ENCODE results near the gene POU2AF3.

DNA sequence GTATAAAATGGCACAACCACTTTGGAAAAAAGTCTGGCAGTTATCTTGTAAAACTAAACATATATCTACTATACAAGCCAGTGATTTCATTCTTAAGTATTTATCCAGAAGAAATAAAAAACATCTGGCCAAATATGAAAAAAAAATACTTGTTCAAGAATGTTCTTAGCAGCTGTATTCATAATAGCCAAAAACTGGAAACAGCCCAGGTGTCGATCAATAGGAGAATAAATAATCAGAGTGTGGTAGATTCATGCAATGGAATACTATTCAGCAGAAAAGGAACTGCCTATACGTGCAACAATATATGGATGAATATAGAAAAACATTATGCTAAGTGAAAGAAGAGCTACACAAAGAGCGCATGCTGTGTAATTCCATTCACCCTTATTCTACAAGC is 44.0 kb downstream of the POU2AF3 start:
- TF ChIP-seq POLR2AphosphoS5 (IDR thresholded peaks at IDR 0.05; ENCODE audit: low read depth, low read length) (no peak), EZH2phosphoT487 (IDR thresholded peaks at IDR 0.05; ENCODE audit: borderline replicate concordance, low read depth) (no peak), RCOR1 (IDR thresholded peaks at IDR 0.05; ENCODE audit: low read length) (no peak), YY1 (IDR thresholded peaks at IDR 0.05; ENCODE audit: low read depth) (no peak), SMC3 (IDR thresholded peaks at IDR 0.05; ENCODE audit: low read depth, low read length) (no peak), EP300 (IDR thresholded peaks at IDR 0.05; ENCODE audit: borderline replicate concordance in 1 of 2, low read depth in 1 of 2, low read length in 1 of 2) (no peak), TAF1 (IDR thresholded peaks at IDR 0.05; ENCODE audit: borderline replicate concordance, low read depth, low read length) (no peak), JUND (IDR thresholded peaks at IDR 0.05) (no peak), TEAD4 (IDR thresholded peaks at IDR 0.05; ENCODE audit: borderline replicate concordance, insufficient read depth) (no peak)
- TF ChIP-seq, protein P1, sequence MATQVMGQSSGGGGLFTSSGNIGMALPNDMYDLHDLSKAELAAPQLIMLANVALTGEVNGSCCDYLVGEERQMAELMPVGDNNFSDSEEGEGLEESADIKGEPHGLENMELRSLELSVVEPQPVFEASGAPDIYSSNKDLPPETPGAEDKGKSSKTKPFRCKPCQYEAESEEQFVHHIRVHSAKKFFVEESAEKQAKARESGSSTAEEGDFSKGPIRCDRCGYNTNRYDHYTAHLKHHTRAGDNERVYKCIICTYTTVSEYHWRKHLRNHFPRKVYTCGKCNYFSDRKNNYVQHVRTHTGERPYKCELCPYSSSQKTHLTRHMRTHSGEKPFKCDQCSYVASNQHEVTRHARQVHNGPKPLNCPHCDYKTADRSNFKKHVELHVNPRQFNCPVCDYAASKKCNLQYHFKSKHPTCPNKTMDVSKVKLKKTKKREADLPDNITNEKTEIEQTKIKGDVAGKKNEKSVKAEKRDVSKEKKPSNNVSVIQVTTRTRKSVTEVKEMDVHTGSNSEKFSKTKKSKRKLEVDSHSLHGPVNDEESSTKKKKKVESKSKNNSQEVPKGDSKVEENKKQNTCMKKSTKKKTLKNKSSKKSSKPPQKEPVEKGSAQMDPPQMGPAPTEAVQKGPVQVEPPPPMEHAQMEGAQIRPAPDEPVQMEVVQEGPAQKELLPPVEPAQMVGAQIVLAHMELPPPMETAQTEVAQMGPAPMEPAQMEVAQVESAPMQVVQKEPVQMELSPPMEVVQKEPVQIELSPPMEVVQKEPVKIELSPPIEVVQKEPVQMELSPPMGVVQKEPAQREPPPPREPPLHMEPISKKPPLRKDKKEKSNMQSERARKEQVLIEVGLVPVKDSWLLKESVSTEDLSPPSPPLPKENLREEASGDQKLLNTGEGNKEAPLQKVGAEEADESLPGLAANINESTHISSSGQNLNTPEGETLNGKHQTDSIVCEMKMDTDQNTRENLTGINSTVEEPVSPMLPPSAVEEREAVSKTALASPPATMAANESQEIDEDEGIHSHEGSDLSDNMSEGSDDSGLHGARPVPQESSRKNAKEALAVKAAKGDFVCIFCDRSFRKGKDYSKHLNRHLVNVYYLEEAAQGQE (IDR thresholded peaks at IDR 0.05; ENCODE audit: low read depth, low read length), result no peak
- TF ChIP-seq, protein P2, sequence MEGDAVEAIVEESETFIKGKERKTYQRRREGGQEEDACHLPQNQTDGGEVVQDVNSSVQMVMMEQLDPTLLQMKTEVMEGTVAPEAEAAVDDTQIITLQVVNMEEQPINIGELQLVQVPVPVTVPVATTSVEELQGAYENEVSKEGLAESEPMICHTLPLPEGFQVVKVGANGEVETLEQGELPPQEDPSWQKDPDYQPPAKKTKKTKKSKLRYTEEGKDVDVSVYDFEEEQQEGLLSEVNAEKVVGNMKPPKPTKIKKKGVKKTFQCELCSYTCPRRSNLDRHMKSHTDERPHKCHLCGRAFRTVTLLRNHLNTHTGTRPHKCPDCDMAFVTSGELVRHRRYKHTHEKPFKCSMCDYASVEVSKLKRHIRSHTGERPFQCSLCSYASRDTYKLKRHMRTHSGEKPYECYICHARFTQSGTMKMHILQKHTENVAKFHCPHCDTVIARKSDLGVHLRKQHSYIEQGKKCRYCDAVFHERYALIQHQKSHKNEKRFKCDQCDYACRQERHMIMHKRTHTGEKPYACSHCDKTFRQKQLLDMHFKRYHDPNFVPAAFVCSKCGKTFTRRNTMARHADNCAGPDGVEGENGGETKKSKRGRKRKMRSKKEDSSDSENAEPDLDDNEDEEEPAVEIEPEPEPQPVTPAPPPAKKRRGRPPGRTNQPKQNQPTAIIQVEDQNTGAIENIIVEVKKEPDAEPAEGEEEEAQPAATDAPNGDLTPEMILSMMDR (IDR thresholded peaks at IDR 0.05), result no peak

Measured in SK-N-SH (cell line).